ENCODE measurements around the gene PHYKPL. TPM values are rescaled to one million over a fixed set of nuclear protein-coding genes. Genes with fewer than 3 reads are reported as not detected.
"Not testable (repeated sequence)": the region's sequence is repeated elsewhere in the genome, so short reads cannot be mapped to it uniquely, and the experiment has no call there.

PHYKPL gene
- total RNA-seq, 2 donors from 2014 or later: 78.3 to 94.8 TPM

GRCh38 chr5:178198706-178199105 is 33.9 kb downstream of the PHYKPL start:
- H3K36me3 ChIP-seq: no peaks in the 10 kb centered on the region
- TF ChIP-seq, protein P1, sequence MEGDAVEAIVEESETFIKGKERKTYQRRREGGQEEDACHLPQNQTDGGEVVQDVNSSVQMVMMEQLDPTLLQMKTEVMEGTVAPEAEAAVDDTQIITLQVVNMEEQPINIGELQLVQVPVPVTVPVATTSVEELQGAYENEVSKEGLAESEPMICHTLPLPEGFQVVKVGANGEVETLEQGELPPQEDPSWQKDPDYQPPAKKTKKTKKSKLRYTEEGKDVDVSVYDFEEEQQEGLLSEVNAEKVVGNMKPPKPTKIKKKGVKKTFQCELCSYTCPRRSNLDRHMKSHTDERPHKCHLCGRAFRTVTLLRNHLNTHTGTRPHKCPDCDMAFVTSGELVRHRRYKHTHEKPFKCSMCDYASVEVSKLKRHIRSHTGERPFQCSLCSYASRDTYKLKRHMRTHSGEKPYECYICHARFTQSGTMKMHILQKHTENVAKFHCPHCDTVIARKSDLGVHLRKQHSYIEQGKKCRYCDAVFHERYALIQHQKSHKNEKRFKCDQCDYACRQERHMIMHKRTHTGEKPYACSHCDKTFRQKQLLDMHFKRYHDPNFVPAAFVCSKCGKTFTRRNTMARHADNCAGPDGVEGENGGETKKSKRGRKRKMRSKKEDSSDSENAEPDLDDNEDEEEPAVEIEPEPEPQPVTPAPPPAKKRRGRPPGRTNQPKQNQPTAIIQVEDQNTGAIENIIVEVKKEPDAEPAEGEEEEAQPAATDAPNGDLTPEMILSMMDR (IDR thresholded peaks at IDR 0.05): no peak
- peaks cover 0 to 2% of the 10 kb centered on the region in 2 donors for H3K4me1 ChIP-seq (ENCODE audit: control insufficient read depth in 1 of 2, low read depth in 2 of 2)
- DNase-seq (ENCODE audit: low spot score): no peak
- no peak overlapping the region for H3K27ac ChIP-seq
- ATAC-seq (ENCODE audit: insufficient number of reproducible peaks, low FRiP score, low read depth): no peak
- no peaks in the 10 kb centered on the region for H3K9me3 ChIP-seq
- no peak overlapping the region for H3K4me3 ChIP-seq
- H3K27me3 ChIP-seq (replicated peaks; ENCODE audit: insufficient read depth): no peaks in the 10 kb centered on the region

DNA sequence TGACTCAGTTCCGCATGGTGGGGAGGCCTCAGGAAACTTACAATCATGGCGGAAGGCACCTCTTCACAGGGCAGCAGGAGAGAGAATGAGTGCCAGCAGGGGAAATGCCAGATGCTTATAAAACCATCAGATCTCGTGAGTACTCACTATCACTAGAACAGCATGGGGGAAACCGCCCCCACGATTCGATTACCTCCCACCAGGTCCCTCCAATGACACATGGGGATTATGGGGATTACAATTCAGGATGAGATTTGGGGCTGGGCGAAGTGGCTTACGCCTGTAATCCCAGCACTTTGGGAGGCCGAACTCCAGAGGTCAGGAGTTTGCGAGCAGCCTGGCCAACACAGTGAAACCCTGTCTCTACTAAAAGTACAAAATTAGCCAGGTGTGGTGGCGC is 34.5 kb downstream of the PHYKPL start:
- DNase-seq (ENCODE audit: low spot score); H3K36me3 ChIP-seq; H3K27ac ChIP-seq: not testable (repeated sequence)

DNA sequence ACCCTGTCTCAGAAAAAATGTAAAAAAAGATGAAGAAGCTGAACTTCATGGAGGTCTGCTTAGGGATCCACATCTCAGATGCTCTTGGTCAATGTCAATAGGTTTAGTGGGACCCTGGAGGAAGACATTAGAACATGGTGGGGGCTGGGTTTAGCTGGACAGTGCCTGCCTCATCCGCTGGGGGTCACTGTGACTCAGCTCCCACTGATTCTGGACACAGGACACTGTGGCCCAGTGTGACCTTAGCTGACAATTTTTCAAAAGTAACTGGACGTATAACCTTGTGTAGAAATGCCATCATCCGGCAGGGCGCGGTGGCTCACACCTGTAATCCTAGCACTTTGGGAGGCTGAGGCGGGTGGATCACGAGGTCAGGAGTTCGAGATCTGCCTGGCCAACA is 35.6 kb downstream of the PHYKPL start:
- Histone ChIP-seq H3K36me3 (no peaks in the 10 kb centered on the region), H3K4me1 (ENCODE audit: control insufficient read depth in 1 of 2, low read depth in 2 of 2) (no peaks in the 10 kb centered on the region), H3K4me3 (no peak overlapping the region), H3K27ac (no peak overlapping the region), H3K27me3 (replicated peaks; ENCODE audit: insufficient read depth) (no peaks in the 10 kb centered on the region), H3K9me3 (no peaks in the 10 kb centered on the region)
- no peak for DNase-seq (ENCODE audit: low spot score)
- TF ChIP-seq, protein P1 (IDR thresholded peaks at IDR 0.05): no peak
- no peak for ATAC-seq (ENCODE audit: insufficient number of reproducible peaks, low FRiP score, low read depth)

More for the DNA sequence above, 34.5 kb downstream of the PHYKPL start:
- H3K27me3 ChIP-seq (replicated peaks; ENCODE audit: insufficient read depth); H3K9me3 ChIP-seq; H3K4me1 ChIP-seq (ENCODE audit: control insufficient read depth in 1 of 2, low read depth in 2 of 2); H3K4me3 ChIP-seq; ATAC-seq (ENCODE audit: insufficient number of reproducible peaks, low FRiP score, low read depth): not testable (repeated sequence)

GRCh38 chr5:178196281-178196812 is 36.3 kb downstream of the PHYKPL start:
- no peak for DNase-seq (ENCODE audit: low spot score)
- TF ChIP-seq, protein P1 (IDR thresholded peaks at IDR 0.05): no peak
- ATAC-seq (ENCODE audit: insufficient number of reproducible peaks, low FRiP score, low read depth): no peak

GRCh38 chr5:178194026-178194425 is 38.6 kb downstream of the PHYKPL start:
- Histone ChIP-seq H3K4me3 (no peak overlapping the region), H3K36me3 (no peaks in the 10 kb centered on the region), H3K27ac (no peak overlapping the region), H3K27me3 (replicated peaks; ENCODE audit: insufficient read depth) (no peaks in the 10 kb centered on the region), H3K9me3 (no peaks in the 10 kb centered on the region), H3K4me1 (ENCODE audit: control insufficient read depth in 1 of 2, low read depth in 2 of 2) (no peaks in the 10 kb centered on the region)
- DNase-seq (ENCODE audit: low spot score) (no peak), ATAC-seq (ENCODE audit: insufficient number of reproducible peaks, low FRiP score, low read depth) (no peak)
- TF ChIP-seq, protein P1 (IDR thresholded peaks at IDR 0.05): no peak

More at GRCh38 chr5:178196281-178196812, 36.3 kb downstream of the PHYKPL start:
- H3K4me1 ChIP-seq (ENCODE audit: control insufficient read depth in 1 of 2, low read depth in 2 of 2): no peaks in the 10 kb centered on the region
- H3K27me3 ChIP-seq (replicated peaks; ENCODE audit: insufficient read depth): no peaks in the 10 kb centered on the region
- H3K9me3 ChIP-seq: no peaks in the 10 kb centered on the region
- H3K36me3 ChIP-seq: no peaks in the 10 kb centered on the region
- H3K27ac ChIP-seq: no peak overlapping the region
- no peak overlapping the region for H3K4me3 ChIP-seq

- no peaks in the 10 kb centered on the region for H3K36me3 ChIP-seq
- H3K27ac ChIP-seq: no peak overlapping the region
- TF ChIP-seq, protein P1 (IDR thresholded peaks at IDR 0.05): no peak
- no peak overlapping the region for H3K4me3 ChIP-seq
- no peaks in the 10 kb centered on the region for H3K27me3 ChIP-seq (replicated peaks; ENCODE audit: insufficient read depth)
- H3K9me3 ChIP-seq: no peaks in the 10 kb centered on the region
- H3K4me1 ChIP-seq (ENCODE audit: control insufficient read depth in 1 of 2, low read depth in 2 of 2): no peaks in the 10 kb centered on the region
- DNase-seq (ENCODE audit: low spot score) (no peak), ATAC-seq (ENCODE audit: insufficient number of reproducible peaks, low FRiP score, low read depth) (no peak)
Observed at GRCh38 chr5:178193251-178193809, 39.3 kb downstream of the PHYKPL start.

Data from thoracic aorta (tissue), 2 donors.